BJ (cell line): ENCODE data around the gene C10orf62. TPM values are rescaled to one million over a fixed set of nuclear protein-coding genes. Genes with fewer than 3 reads are reported as not detected.

ENCODE experiments used
- CTCF ChIA-PET: fragments of 350-600 bp; formaldehyde crosslinking; extraction: SDS; loops from one replicate; lab custom pipeline; 2021; ENCODE audit warnings: antibody characterized with exemption, inconsistent platforms; lab: Yijun Ruan, JAX
- POLR2A ChIA-PET: fragments of 300-600 bp; sonication (Branson Sonifier 250); formaldehyde crosslinking; extraction: SDS; loops from one replicate; lab custom pipeline; 2021; ENCODE audit warnings: antibody characterized with exemption; lab: Charles Lee
- DNase-seq: peaks from one replicate; pipeline ENCODE4 v3.0.0-alpha.2; 2011; ENCODE audit warnings: low read depth
- H3K27me3 ChIP-seq: 2 replicates; pipeline ENCODE4 v1.6.0; 2011; ENCODE audit warnings: low read length; ENCODE audit not compliant: control insufficient read depth, insufficient read depth
- H3K36me3 ChIP-seq: 2 replicates; pipeline ENCODE4 v1.5.1; 2011; ENCODE audit warnings: low read length; ENCODE audit not compliant: control insufficient read depth, insufficient read depth
- H3K4me3 ChIP-seq: 2 replicates; pipeline ENCODE4 v1.5.1; 2011; ENCODE audit warnings: low read depth, mild to moderate bottlenecking, control low read depth, low read length
- polyA plus RNA-seq: library from polyadenylated mRNA; depleted of rRNA; stranded (reverse); fragments of >200 nt; gene quantifications from 2 replicates; pipeline ENCODE4 v1.2.3, GENCODE V29; 2011
- TF ChIP-seq, protein P1 (sequence below): IDR thresholded peaks from 2 replicates; pipeline ENCODE4 v1.5.1; 2011; ENCODE audit warnings: low read depth, mild to moderate bottlenecking, control low read depth, inconsistent platforms, low read length, moderate library complexity; ENCODE audit not compliant: insufficient read depth

Gene C10orf62
- polyA plus RNA-seq, 1 experiment = not detected

DNA sequence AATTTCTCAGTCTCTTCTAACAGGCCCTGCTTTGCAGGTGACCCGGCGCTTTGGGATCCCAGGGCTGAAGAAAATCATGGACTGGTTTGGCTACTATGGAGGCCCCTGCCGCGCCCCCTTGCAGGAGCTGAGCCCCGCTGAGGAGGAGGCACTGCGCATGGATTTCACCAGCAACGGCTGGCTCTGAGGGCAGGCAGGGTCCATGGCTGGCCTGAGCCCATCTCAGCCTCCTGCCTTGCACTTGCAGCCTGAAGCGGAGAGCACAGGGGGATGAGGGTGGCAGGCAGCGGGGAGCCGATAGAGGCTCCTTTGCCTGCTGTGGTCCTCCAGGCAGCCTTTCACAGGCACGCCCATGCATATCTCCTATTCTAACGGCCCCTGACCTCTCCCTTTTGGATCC lies 22.0 kb downstream of the C10orf62 start:
- POLR2A ChIA-PET = no interaction called here
- no peak for DNase-seq
- TF ChIP-seq, protein P1, sequence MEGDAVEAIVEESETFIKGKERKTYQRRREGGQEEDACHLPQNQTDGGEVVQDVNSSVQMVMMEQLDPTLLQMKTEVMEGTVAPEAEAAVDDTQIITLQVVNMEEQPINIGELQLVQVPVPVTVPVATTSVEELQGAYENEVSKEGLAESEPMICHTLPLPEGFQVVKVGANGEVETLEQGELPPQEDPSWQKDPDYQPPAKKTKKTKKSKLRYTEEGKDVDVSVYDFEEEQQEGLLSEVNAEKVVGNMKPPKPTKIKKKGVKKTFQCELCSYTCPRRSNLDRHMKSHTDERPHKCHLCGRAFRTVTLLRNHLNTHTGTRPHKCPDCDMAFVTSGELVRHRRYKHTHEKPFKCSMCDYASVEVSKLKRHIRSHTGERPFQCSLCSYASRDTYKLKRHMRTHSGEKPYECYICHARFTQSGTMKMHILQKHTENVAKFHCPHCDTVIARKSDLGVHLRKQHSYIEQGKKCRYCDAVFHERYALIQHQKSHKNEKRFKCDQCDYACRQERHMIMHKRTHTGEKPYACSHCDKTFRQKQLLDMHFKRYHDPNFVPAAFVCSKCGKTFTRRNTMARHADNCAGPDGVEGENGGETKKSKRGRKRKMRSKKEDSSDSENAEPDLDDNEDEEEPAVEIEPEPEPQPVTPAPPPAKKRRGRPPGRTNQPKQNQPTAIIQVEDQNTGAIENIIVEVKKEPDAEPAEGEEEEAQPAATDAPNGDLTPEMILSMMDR = no peak
- Histone ChIP-seq H3K27me3 (no peaks in the 10 kb centered on the region), H3K36me3 (peaks cover 3% of the 10 kb centered on the region), H3K4me3 (no peak overlapping the region)
- CTCF ChIA-PET = interaction anchor here (0.8 to 12.6 kb wide), 7 partner anchors 11 to 207 kb away, joined by 3 to 179 read pairs (median 3); partner anchors contain the start of gene ANKRD2

DNA sequence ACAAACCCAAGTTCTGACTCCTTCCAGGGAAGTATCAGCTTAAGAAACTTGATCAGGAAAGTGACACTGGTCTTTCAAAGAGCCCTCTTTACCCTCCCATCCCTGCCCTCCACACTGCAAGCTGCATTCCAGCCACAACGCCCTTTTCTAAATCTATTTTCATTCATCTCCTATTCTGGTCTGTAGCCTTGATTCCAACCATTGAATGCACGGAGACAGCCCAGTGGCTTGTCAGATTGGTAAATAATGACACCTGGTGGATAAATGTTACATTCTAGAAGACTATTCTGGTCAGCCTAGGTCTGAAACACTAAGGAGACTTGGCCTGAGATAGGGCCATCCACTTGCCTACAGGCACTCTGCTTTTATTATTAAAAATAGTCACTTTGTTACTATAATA lies 22.9 kb downstream of the C10orf62 start:
- TF ChIP-seq, protein P1 = peak; percentile 36
- H3K36me3 ChIP-seq = peaks cover 3% of the 10 kb centered on the region
- no peak for DNase-seq
- ChIA-PET POLR2A (no interaction called here), CTCF (interaction anchor here (0.7 to 12.6 kb wide), 19 partner anchors 11 to 208 kb away, joined by 3 to 179 read pairs (median 4); partner anchors contain the start of genes ANKRD2, HOGA1 and PI4K2A)
- no peak overlapping the region for H3K4me3 ChIP-seq
- H3K27me3 ChIP-seq = no peaks in the 10 kb centered on the region

DNA sequence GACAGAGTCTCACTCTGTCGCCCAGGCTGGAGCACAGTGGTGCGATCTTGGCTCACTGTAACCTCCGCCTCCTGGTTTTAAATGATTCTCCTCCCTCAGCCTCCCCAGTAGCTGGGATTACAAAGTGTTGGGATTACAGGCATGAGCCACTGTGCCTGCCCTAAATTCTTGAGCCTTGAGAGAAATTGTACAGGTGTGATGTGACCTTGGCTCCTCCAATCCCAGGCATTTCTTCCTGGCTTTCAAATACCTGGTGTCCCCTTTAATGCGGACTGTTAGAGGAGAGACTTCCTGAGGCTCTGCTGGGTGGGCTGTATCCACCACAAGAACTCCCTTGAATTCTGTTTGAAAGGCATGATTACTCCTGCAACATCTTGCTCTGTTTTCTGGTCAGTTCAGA lies 28.8 kb downstream of the C10orf62 start:
- TF ChIP-seq, protein P1 = no peak
- H3K27me3 ChIP-seq = no peaks in the 10 kb centered on the region
- no peak overlapping the region for H3K4me3 ChIP-seq
- ChIA-PET POLR2A (no interaction called here), CTCF (interaction anchor here (12.6 kb wide), 1 partner anchor 46 kb away, joined by 179 read pairs; the partner anchor contains the start of gene ANKRD2)
- H3K36me3 ChIP-seq = peaks cover 3% of the 10 kb centered on the region
- DNase-seq = no peak

DNA sequence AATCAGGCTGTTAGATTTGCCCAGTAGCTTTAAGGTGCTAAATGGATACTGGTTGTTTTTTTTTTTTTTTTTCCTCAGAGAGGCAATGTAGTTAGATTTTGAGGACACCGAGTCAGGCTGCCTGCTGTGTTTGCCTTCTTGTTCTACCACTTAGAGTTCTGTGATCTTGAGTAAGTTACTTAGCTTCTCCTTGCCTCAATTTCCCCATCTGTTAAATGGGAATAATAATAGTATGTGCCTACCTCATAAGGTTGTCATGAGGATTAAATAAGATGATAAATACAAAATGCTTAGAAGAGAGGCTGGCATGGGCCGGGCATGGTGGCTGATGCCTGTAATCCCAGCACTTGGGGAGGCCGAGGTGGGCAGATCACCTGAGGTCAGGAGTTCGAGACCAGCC lies 29.2 kb downstream of the C10orf62 start:
- POLR2A ChIA-PET = no interaction called here
- CTCF ChIA-PET = interaction anchor here (12.6 kb wide), 1 partner anchor 47 kb away, joined by 179 read pairs; the partner anchor contains the start of gene ANKRD2
- H3K4me3 ChIP-seq = no peak overlapping the region
- H3K36me3 ChIP-seq = peaks cover 3% of the 10 kb centered on the region
- H3K27me3 ChIP-seq = no peaks in the 10 kb centered on the region
- TF ChIP-seq, protein P1 = no peak
- DNase-seq = no peak

DNA sequence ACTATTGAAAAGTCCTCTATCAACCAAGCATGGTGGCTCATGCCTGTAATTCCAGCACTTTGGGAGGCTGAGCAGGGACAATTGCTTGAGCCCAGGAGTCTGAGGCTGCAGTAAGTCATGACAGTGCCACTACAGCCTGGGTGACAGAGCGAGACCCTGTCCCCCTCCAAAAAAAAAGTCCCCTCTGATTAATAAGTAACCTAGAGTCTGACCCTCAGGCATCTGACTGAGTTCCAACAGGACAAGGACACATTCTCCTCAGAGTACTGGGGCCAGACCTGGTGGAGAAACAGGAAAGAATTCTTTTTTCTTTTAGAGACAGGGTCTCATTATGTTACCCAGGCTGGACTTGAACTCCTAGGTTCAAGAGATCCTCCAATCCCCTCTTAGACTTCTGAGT lies 33.8 kb downstream of the C10orf62 start:
- CTCF ChIA-PET = interaction anchor here (0.9 to 3.7 kb wide), 3 partner anchors 10 to 69 kb away, joined by 3 to 16 read pairs (median 3); partner anchors contain the start of gene ANKRD2
- DNase-seq = no peak
- POLR2A ChIA-PET = interaction anchor here (0.7 kb wide), 1 partner anchor 92 kb away, joined by 15 read pairs; no protein-coding TSS in a partner anchor
- no peaks in the 10 kb centered on the region for H3K27me3 ChIP-seq
- TF ChIP-seq, protein P1 = no peak
- no peak overlapping the region for H3K4me3 ChIP-seq
- H3K36me3 ChIP-seq = no peaks in the 10 kb centered on the region
